Effector memory CD8-positive, alpha-beta T cell (primary cell): ENCODE data around the gene CACNA1F.

Source experiments
- ATAC-seq: fragments of 150-1000 bp; cut with Tn5 transposase; replicated peaks from 2 replicates; pipeline ENCODE4 v1.10.0; 2021; ENCODE audit warnings: mild to moderate bottlenecking, moderate library complexity
- DNase-seq, 3 experiments: peaks; one replicate each; pipeline ENCODE4 v3.0.0; 2021
- H3K27ac Mint-ChIP-seq, 2 donors: one replicate each; pipeline ENCODE4 v1.8.0; 2022; ENCODE audit warnings: mild to moderate bottlenecking in 2 of 2, mixed read lengths in 2 of 2, moderate library complexity in 2 of 2
- H3K27me3 Mint-ChIP-seq, 2 donors: one replicate each; pipeline ENCODE4 v1.8.0; 2022; ENCODE audit warnings: mixed read lengths in 2 of 2
- H3K36me3 Mint-ChIP-seq: one replicate; pipeline ENCODE4 v1.8.0; 2022; ENCODE audit warnings: mild to moderate bottlenecking, moderate library complexity, mixed read lengths; ENCODE audit not compliant: insufficient read depth
- H3K4me1 Mint-ChIP-seq, 2 donors: one replicate each; pipeline ENCODE4 v1.8.0; 2022; ENCODE audit warnings: low read depth in 2 of 2, mixed read lengths in 2 of 2
- H3K4me3 Mint-ChIP-seq, 2 donors: one replicate each; pipeline ENCODE4 v1.8.0; 2022; ENCODE audit warnings: mild to moderate bottlenecking in 2 of 2, mixed read lengths in 2 of 2, moderate library complexity in 2 of 2
- H3K9me3 Mint-ChIP-seq, 2 donors: one replicate each; pipeline ENCODE4 v1.8.0; 2022; ENCODE audit warnings: mixed read lengths in 2 of 2
- total RNA-seq, 9 experiments: gene quantifications; one replicate each; lab custom pipeline; 2026; lab: John Stamatoyannopoulos, UW

The CACNA1F gene
- 0.07 to 2.6 (median 0.63) reads per million in 9 experiments for total RNA-seq

- peaks cover 22% of the 10 kb centered on the region for H3K36me3 Mint-ChIP-seq
- no peaks in the 10 kb centered on the region for H3K9me3 Mint-ChIP-seq
- H3K27me3 Mint-ChIP-seq: no peaks in the 10 kb centered on the region
- ATAC-seq (no peak), DNase-seq (no peak)
- H3K4me1 Mint-ChIP-seq: peaks cover 17 to 25% of the 10 kb centered on the region in 2 donors
- peak within 1 kb of the TSS in 1 of 2 donors; percentile 86 for H3K27ac Mint-ChIP-seq
- H3K4me3 Mint-ChIP-seq: peak within 1 kb of the TSS in 1 of 2 donors; percentile 17
Measured at GRCh38 chrX:49233176-49233575, at the start of gene CACNA1F. TSS of gene CACNA1F (minus strand) at chrX:49233340. CDS start at chrX:49233309, 31 bp downstream.

- ATAC-seq (no peak), DNase-seq (no peak)
- H3K4me1 Mint-ChIP-seq: peaks cover 13 to 16% of the 10 kb centered on the region in 2 donors
- H3K27me3 Mint-ChIP-seq: no peaks in the 10 kb centered on the region
- no peaks in the 10 kb centered on the region for H3K9me3 Mint-ChIP-seq
- no peak overlapping the region for H3K4me3 Mint-ChIP-seq
- H3K27ac Mint-ChIP-seq: peak overlapping the region in 1 of 2 donors; percentile 19
- H3K36me3 Mint-ChIP-seq: peaks cover 11% of the 10 kb centered on the region
Measured at GRCh38 chrX:49282647-49283011, 49.5 kb upstream of the CACNA1F start.

DNA sequence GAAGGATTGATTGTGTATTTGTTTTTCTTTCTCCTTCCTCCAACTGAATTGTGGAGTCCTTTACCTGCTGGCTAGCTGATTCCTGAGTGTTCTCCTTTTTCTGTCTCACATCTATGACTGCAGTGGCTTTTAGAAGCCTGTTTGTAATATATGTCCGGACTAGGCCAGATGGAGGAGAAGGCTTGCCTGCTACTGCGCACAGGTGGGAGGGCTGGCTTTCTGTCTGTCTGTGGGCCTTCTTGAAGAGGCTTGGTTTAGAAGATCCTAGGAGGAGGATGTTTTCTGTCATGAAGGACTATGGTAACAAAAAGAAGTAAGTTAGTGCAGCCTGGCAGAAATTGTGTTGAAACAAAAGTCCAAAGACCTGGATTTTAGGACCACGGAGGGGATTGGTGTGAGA lies 44.9 kb upstream of the CACNA1F start:
- peaks cover 14% of the 10 kb centered on the region for H3K36me3 Mint-ChIP-seq
- no peaks in the 10 kb centered on the region for H3K9me3 Mint-ChIP-seq
- H3K27me3 Mint-ChIP-seq: no peaks in the 10 kb centered on the region
- peaks cover 41 to 46% of the 10 kb centered on the region in 2 donors for H3K4me1 Mint-ChIP-seq
- DNase-seq: no peak
- peak overlapping the region in 1 of 2 donors; percentile 15 for H3K4me3 Mint-ChIP-seq
- peak overlapping the region; percentile 82 to 83 for H3K27ac Mint-ChIP-seq
- ATAC-seq: no peak

DNA sequence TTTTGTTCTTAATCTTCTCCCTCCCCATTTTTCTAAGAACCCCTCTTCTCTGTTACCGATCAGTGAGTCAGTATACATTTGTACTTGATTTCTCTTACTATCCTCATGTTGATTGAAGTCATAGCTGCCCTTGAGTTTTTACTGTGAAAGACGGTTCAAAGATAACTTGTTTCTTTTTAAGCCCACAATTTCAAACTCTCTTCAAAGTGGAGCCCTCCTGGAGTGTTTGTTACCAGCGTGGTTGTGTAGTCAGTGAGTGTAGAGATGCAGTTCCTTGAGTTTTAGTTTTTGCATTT lies 44.3 kb upstream of the CACNA1F start:
- Mint-ChIP-seq H3K4me3 (peak overlapping the region in 1 of 2 donors; percentile 15), H3K9me3 (no peaks in the 10 kb centered on the region), H3K27me3 (no peaks in the 10 kb centered on the region), H3K27ac (peak overlapping the region; percentile 82 to 83), H3K36me3 (peaks cover 15% of the 10 kb centered on the region), H3K4me1 (peaks cover 45 to 51% of the 10 kb centered on the region in 2 donors)
- no peak for ATAC-seq
- DNase-seq: no peak

- no peak for ATAC-seq
- Mint-ChIP-seq H3K27ac (peak overlapping the region; percentile 82 to 83), H3K36me3 (peaks cover 13% of the 10 kb centered on the region), H3K4me3 (peak overlapping the region; percentile 15 to 49), H3K4me1 (peaks cover 46 to 47% of the 10 kb centered on the region in 2 donors), H3K27me3 (no peaks in the 10 kb centered on the region), H3K9me3 (no peaks in the 10 kb centered on the region)
- no peak for DNase-seq
Measured at GRCh38 chrX:49276671-49277534, 43.8 kb upstream of the CACNA1F start.

DNA sequence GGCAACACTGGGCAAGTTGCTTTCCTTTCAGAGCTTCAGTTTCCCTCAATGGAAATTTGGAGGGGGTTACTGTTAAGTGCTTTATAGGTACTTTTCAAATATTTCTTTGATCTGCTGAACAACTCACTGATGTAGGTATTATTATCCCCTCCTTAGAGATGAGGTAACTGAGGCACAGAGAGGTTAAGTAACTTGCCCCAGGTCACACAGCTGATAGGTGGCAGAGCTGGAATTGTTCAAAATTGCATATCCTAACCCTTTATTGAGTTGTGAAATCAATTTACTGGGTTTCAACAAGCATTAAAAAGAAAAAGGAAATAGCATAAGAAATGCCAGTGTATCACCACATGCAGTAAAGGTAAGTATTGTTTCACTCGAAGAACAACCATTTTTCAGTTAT lies 43.1 kb upstream of the CACNA1F start:
- peaks cover 48 to 50% of the 10 kb centered on the region in 2 donors for H3K4me1 Mint-ChIP-seq
- H3K27ac Mint-ChIP-seq: no peak overlapping the region

GRCh38 chrX:49273181-49273727 lies 40.1 kb upstream of the CACNA1F start:
- no peaks in the 10 kb centered on the region for H3K9me3 Mint-ChIP-seq
- DNase-seq (peak; percentile 12 to 15 (median 15)), ATAC-seq (peak; percentile 8)
- peaks cover 24% of the 10 kb centered on the region for H3K36me3 Mint-ChIP-seq
- peak overlapping the region; percentile 73 to 77 for H3K4me3 Mint-ChIP-seq
- H3K27ac Mint-ChIP-seq: peak overlapping the region; percentile 86 to 88
- peaks cover 51 to 52% of the 10 kb centered on the region in 2 donors for H3K4me1 Mint-ChIP-seq
- no peaks in the 10 kb centered on the region for H3K27me3 Mint-ChIP-seq

More for the DNA sequence above, 43.1 kb upstream of the CACNA1F start:
- DNase-seq: no peak
- no peaks in the 10 kb centered on the region for H3K9me3 Mint-ChIP-seq
- ATAC-seq: no peak
- H3K36me3 Mint-ChIP-seq: peaks cover 12% of the 10 kb centered on the region
- H3K4me3 Mint-ChIP-seq: no peak overlapping the region
- H3K27me3 Mint-ChIP-seq: no peaks in the 10 kb centered on the region

GRCh38 chrX:49272421-49272820 lies 39.3 kb upstream of the CACNA1F start:
- ATAC-seq (no peak), DNase-seq (no peak)
- Mint-ChIP-seq H3K9me3 (no peaks in the 10 kb centered on the region), H3K27ac (peak overlapping the region; percentile 86 to 88), H3K36me3 (peaks cover 27% of the 10 kb centered on the region), H3K4me3 (peak overlapping the region; percentile 73 to 77), H3K27me3 (no peaks in the 10 kb centered on the region), H3K4me1 (peaks cover 45 to 49% of the 10 kb centered on the region in 2 donors)

DNA sequence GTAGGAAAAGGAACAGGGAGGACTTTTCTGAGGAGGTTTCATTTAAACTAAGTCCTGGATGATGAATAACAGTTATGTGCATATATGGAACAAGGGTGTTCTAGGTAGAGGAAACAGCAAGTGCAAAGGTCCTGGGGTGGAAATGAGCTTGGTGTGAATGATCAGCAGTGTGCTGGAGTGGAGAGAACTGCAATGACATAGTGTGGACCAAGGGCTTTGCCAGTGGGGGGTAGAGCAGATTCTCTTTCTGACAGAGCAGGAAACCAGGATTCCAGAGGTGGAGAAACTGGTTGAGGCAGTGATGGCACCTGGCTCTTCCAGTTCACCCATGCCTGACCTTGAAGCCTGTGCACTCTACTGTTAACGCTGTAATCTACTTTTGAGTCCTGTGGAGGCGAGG lies 38.2 kb upstream of the CACNA1F start:
- Mint-ChIP-seq H3K36me3 (peaks cover 24% of the 10 kb centered on the region), H3K4me3 (peak overlapping the region; percentile 73 to 77), H3K27me3 (no peaks in the 10 kb centered on the region), H3K4me1 (peaks cover 40 to 45% of the 10 kb centered on the region in 2 donors), H3K9me3 (no peaks in the 10 kb centered on the region), H3K27ac (peak overlapping the region; percentile 86 to 90)
- DNase-seq: no peak
- ATAC-seq: no peak

- H3K9me3 Mint-ChIP-seq: no peaks in the 10 kb centered on the region
- ATAC-seq (no peak), DNase-seq (peak in 1 of 3 experiments; percentile 10)
- peak overlapping the region; percentile 73 to 86 for H3K4me3 Mint-ChIP-seq
- H3K27me3 Mint-ChIP-seq: no peaks in the 10 kb centered on the region
- H3K27ac Mint-ChIP-seq: peak overlapping the region; percentile 86 to 99
- H3K4me1 Mint-ChIP-seq: peaks cover 35 to 40% of the 10 kb centered on the region in 2 donors
- H3K36me3 Mint-ChIP-seq: peaks cover 23% of the 10 kb centered on the region
Measured at GRCh38 chrX:49270249-49270921, 37.2 kb upstream of the CACNA1F start.

- H3K4me1 Mint-ChIP-seq: peaks cover 33 to 36% of the 10 kb centered on the region in 2 donors
- H3K27me3 Mint-ChIP-seq: no peaks in the 10 kb centered on the region
- H3K4me3 Mint-ChIP-seq: peak within 1 kb of the TSS; percentile 79 to 86
- DNase-seq: no peak
- ATAC-seq: peak; percentile 9
- peak within 1 kb of the TSS; percentile 96 to 99 for H3K27ac Mint-ChIP-seq
- peaks cover 20% of the 10 kb centered on the region for H3K36me3 Mint-ChIP-seq
- no peaks in the 10 kb centered on the region for H3K9me3 Mint-ChIP-seq
Measured at GRCh38 chrX:49269767-49270248, 36.7 kb upstream of the CACNA1F start, which contains the start of gene PPP1R3F. TSS of gene PPP1R3F (plus strand) at chrX:49269793. CDS start at chrX:49269870, 77 bp downstream.

- H3K4me1 Mint-ChIP-seq: peaks cover 28 to 30% of the 10 kb centered on the region in 2 donors
- peak; percentile 87 to 92 (median 88) for DNase-seq
- H3K4me3 Mint-ChIP-seq: peak overlapping the region; percentile 79 to 86
- H3K27me3 Mint-ChIP-seq: no peaks in the 10 kb centered on the region
- no peaks in the 10 kb centered on the region for H3K9me3 Mint-ChIP-seq
- peak; percentile 78 for ATAC-seq
- H3K27ac Mint-ChIP-seq: peak overlapping the region; percentile 96 to 99
- H3K36me3 Mint-ChIP-seq: peaks cover 20% of the 10 kb centered on the region
Measured at GRCh38 chrX:49269010-49269766, 36.0 kb upstream of the CACNA1F start.

GRCh38 chrX:49268702-49269009 lies 35.5 kb upstream of the CACNA1F start:
- peak overlapping the region; percentile 96 to 99 for H3K27ac Mint-ChIP-seq
- peaks cover 25% of the 10 kb centered on the region for H3K36me3 Mint-ChIP-seq
- H3K27me3 Mint-ChIP-seq: no peaks in the 10 kb centered on the region
- DNase-seq (no peak), ATAC-seq (no peak)
- H3K9me3 Mint-ChIP-seq: no peaks in the 10 kb centered on the region
- H3K4me1 Mint-ChIP-seq: peaks cover 24 to 26% of the 10 kb centered on the region in 2 donors
- H3K4me3 Mint-ChIP-seq: peak overlapping the region; percentile 79 to 86
